ENCODE measurements around the gene BRAT1. TPM values are rescaled to one million over a fixed set of nuclear protein-coding genes. Genes with fewer than 3 reads are reported as not detected.

BRAT1 gene
- total and polyA plus RNA-seq, 2 experiments from 2014 or later: 32.5 to 76.8 TPM

- Histone ChIP-seq H2AFZ (no peak overlapping the region), H3K79me2 (replicated peaks; ENCODE audit: insufficient read depth) (no peaks in the 10 kb centered on the region), H3K27ac (ENCODE audit: low read depth) (no peak overlapping the region), H3K4me3 (no peak overlapping the region), H3F3A (replicated peaks; ENCODE audit: low read depth) (0 out of 2 replicates have a peak, but pooled peaks cover 8% of the 10 kb centered on the region), H3K9me2 (ENCODE audit: insufficient read depth) (peaks cover 9% of the 10 kb centered on the region; the same call in 1 of the 2 replicates), H3K4me1 (ENCODE audit: insufficient read depth) (peaks cover 2% of the 10 kb centered on the region), H3K4me2 (no peak overlapping the region), H4K20me1 (replicated peaks; ENCODE audit: insufficient read depth) (no peaks in the 10 kb centered on the region), H3K36me3 (ENCODE audit: insufficient read depth) (no peaks in the 10 kb centered on the region), H3K27me3 (ENCODE audit: insufficient read depth) (no peaks in the 10 kb centered on the region)
- DNase-seq (ENCODE audit: low spot score): no peak
- Mint-ChIP-seq H3K9me3 (no peaks in the 10 kb centered on the region), H3K4me1 (peaks cover 15% of the 10 kb centered on the region; the same call in 2 of the 3 replicates), H3K27ac (no peak overlapping the region), H3K36me3 (ENCODE audit: low read depth) (no peaks in the 10 kb centered on the region), H3K4me3 (no peak overlapping the region), H3K27me3 (ENCODE audit: insufficient read depth, low read depth, poor library complexity) (peaks cover 10% of the 10 kb centered on the region)
- TF ChIP-seq ZNF114 (CRISPR knock-in tag; IDR thresholded peaks at IDR 0.05) (no peak), EZH2 (IDR thresholded peaks at IDR 0.05; ENCODE audit: low read depth, unreplicated experiment) (no peak), ZNF331 (CRISPR knock-in tag; IDR thresholded peaks at IDR 0.05; ENCODE audit: low read depth) (no peak)
- ATAC-seq: no peak
These were observed 43.6 kb downstream of the BRAT1 start for GRCh38 chr7:2511769-2512168.

GRCh38 chr7:2510909-2511768, 44.2 kb downstream of the BRAT1 start:
- Histone ChIP-seq H3K27me3 (ENCODE audit: insufficient read depth) (no peaks in the 10 kb centered on the region), H3K79me2 (replicated peaks; ENCODE audit: insufficient read depth) (no peaks in the 10 kb centered on the region), H3K36me3 (ENCODE audit: insufficient read depth) (no peaks in the 10 kb centered on the region), H3K9me2 (ENCODE audit: insufficient read depth) (peaks cover 9% of the 10 kb centered on the region; the same call in 1 of the 2 replicates), H3K4me3 (no peak overlapping the region), H2AFZ (no peak overlapping the region), H3K27ac (ENCODE audit: low read depth) (no peak overlapping the region), H3K4me2 (no peak overlapping the region), H3K4me1 (ENCODE audit: insufficient read depth) (no peaks in the 10 kb centered on the region), H3F3A (replicated peaks; ENCODE audit: low read depth) (0 out of 2 replicates have a peak, but pooled peaks cover 8% of the 10 kb centered on the region), H4K20me1 (replicated peaks; ENCODE audit: insufficient read depth) (no peaks in the 10 kb centered on the region)
- peaks cover 8% of the 10 kb centered on the region for H3K27me3 Mint-ChIP-seq (ENCODE audit: insufficient read depth, low read depth, poor library complexity)
- peaks cover 11% of the 10 kb centered on the region; the same call in 2 of the 3 replicates for H3K4me1 Mint-ChIP-seq
- DNase-seq (ENCODE audit: low spot score) (no peak), ATAC-seq (no peak)
- no peak overlapping the region for H3K4me3 Mint-ChIP-seq
- TF ChIP-seq EZH2phosphoT487 (IDR thresholded peaks at IDR 0.05; ENCODE audit: unreplicated experiment) (no peak), JUNB (IDR thresholded peaks at IDR 0.05; ENCODE audit: unreplicated experiment) (no peak), CTCF (conservative IDR thresholded peaks at IDR 0.05; ENCODE audit: low read depth in 2 of 2) (no peak), EZH2 (IDR thresholded peaks at IDR 0.05; ENCODE audit: low read depth, unreplicated experiment) (no peak), ZNF462 (CRISPR knock-in tag; IDR thresholded peaks at IDR 0.05) (no peak), POLR2AphosphoS5 (IDR thresholded peaks at IDR 0.05; ENCODE audit: low read depth) (no peak), ZNF331 (CRISPR knock-in tag; IDR thresholded peaks at IDR 0.05; ENCODE audit: low read depth) (no peak), CREB1 (CRISPR knock-in tag; IDR thresholded peaks at IDR 0.05; ENCODE audit: low read depth) (no peak), NANOG (IDR thresholded peaks at IDR 0.05; ENCODE audit: borderline replicate concordance) (no peak), ETS1 (IDR thresholded peaks at IDR 0.05) (no peak)
- no peak overlapping the region for H3K27ac Mint-ChIP-seq
- no peaks in the 10 kb centered on the region for H3K9me3 Mint-ChIP-seq
- H3K36me3 Mint-ChIP-seq (ENCODE audit: low read depth): no peaks in the 10 kb centered on the region
